ENCODE measurements around the gene SHANK3. TPM values are rescaled to one million over a fixed set of nuclear protein-coding genes. Genes with fewer than 3 reads are reported as not detected.

Gene SHANK3
- total and polyA plus RNA-seq, 9 donors: 2.6 to 23.2 (median 6.2) TPM

- 93 to 96% (median 95%) methylated on average over 10 of the region's 10 CpGs for WGBS, 3 donors
Measured at GRCh38 chr22:50718352-50718709, 45.7 kb downstream of the SHANK3 start.

GRCh38 chr22:50719814-50720300 is 47.2 kb downstream of the SHANK3 start:
- no peaks in the 10 kb centered on the region for H3K4me1 ChIP-seq (ENCODE audit: insufficient read depth)
- H3K9me3 ChIP-seq: no peaks in the 10 kb centered on the region
- H3K36me3 ChIP-seq: no peaks in the 10 kb centered on the region
- TF ChIP-seq EP300 (IDR thresholded peaks at IDR 0.05): no peak
- no peak for TF ChIP-seq CTCF (IDR thresholded peaks at IDR 0.05)
- no peak for TF ChIP-seq POLR2A (IDR thresholded peaks at IDR 0.05)
- no peak overlapping the region for H3K4me3 ChIP-seq
- WGBS, 3 donors: 16 to 32% (median 29%) methylated on average over 16 to 40 of the region's 40 CpGs
- H3K27me3 ChIP-seq: no peaks in the 10 kb centered on the region
- no peak overlapping the region for H3K27ac ChIP-seq
- no peak for DNase-seq
- intact Hi-C loops (cut with DNase I): no loop called here

More at GRCh38 chr22:50718352-50718709, 45.7 kb downstream of the SHANK3 start:
- H3K4me3 ChIP-seq: no peak overlapping the region
- no peaks in the 10 kb centered on the region for H3K9me3 ChIP-seq
- intact Hi-C loops (cut with DNase I): no loop called here
- H3K36me3 ChIP-seq: no peaks in the 10 kb centered on the region
- TF ChIP-seq EP300 (IDR thresholded peaks at IDR 0.05) (no peak), CTCF (IDR thresholded peaks at IDR 0.05) (no peak), POLR2A (IDR thresholded peaks at IDR 0.05) (no peak)
- H3K27ac ChIP-seq: no peak overlapping the region
- H3K4me1 ChIP-seq (ENCODE audit: insufficient read depth): no peaks in the 10 kb centered on the region
- H3K27me3 ChIP-seq: no peaks in the 10 kb centered on the region
- DNase-seq: no peak

DNA sequence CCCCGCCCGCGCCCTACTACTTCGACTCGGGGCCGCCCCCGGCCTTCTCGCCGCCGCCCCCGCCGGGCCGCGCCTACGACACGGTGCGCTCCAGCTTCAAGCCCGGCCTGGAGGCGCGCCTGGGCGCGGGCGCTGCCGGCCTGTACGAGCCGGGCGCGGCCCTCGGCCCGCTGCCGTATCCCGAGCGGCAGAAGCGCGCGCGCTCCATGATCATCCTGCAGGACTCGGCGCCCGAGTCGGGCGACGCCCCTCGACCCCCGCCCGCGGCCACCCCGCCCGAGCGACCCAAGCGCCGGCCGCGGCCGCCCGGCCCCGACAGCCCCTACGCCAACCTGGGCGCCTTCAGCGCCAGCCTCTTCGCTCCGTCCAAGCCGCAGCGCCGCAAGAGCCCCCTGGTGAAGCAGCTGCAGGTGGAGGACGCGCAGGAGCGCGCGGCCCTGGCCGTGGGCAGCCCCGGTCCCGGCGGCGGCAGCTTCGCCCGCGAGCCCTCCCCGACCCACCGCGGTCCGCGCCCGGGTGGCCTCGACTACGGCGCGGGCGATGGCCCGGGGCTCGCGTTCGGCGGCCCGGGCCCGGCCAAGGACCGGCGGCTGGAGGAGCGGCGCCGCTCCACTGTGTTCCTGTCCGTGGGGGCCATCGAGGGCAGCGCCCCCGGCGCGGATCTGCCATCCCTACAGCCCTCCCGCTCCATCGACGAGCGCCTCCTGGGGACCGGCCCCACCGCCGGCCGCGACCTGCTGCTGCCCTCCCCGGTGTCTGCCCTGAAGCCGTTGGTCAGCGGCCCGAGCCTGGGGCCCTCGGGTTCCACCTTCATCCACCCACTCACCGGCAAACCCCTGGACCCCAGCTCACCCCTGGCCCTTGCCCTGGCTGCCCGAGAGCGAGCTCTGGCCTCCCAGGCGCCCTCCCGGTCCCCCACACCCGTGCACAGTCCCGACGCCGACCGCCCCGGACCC is 48.0 kb downstream of the SHANK3 start:
- H3K4me3 ChIP-seq: no peak overlapping the region
- H3K9me3 ChIP-seq: no peaks in the 10 kb centered on the region
- 23 to 53% (median 33%) methylated on average over 41 to 132 of the region's 132 CpGs for whole genome bisulfite sequencing, 3 donors
- no peak for DNase-seq
- H3K36me3 ChIP-seq: no peaks in the 10 kb centered on the region
- TF ChIP-seq POLR2A (IDR thresholded peaks at IDR 0.05): no peak
- TF ChIP-seq EP300 (IDR thresholded peaks at IDR 0.05): no peak
- no peak for TF ChIP-seq CTCF (IDR thresholded peaks at IDR 0.05)
- intact Hi-C loops (cut with DNase I): no loop called here
- H3K27ac ChIP-seq: no peak overlapping the region
- no peaks in the 10 kb centered on the region for H3K27me3 ChIP-seq
- H3K4me1 ChIP-seq (ENCODE audit: insufficient read depth): no peaks in the 10 kb centered on the region

- WGBS, 3 donors: 88 to 93% (median 93%) methylated on average over 26 to 32 of the region's 32 CpGs
Measured at GRCh38 chr22:50721257-50721844, 48.7 kb downstream of the SHANK3 start.

More at GRCh38 chr22:50721257-50721844, 48.7 kb downstream of the SHANK3 start:
- Histone ChIP-seq H3K36me3 (no peaks in the 10 kb centered on the region), H3K4me1 (ENCODE audit: insufficient read depth) (no peaks in the 10 kb centered on the region), H3K27ac (no peak overlapping the region), H3K9me3 (no peaks in the 10 kb centered on the region), H3K4me3 (no peak overlapping the region), H3K27me3 (no peaks in the 10 kb centered on the region)
- intact Hi-C loops (cut with DNase I): no loop called here
- DNase-seq: no peak
- TF ChIP-seq CTCF (IDR thresholded peaks at IDR 0.05) (no peak), POLR2A (IDR thresholded peaks at IDR 0.05) (no peak), EP300 (IDR thresholded peaks at IDR 0.05) (no peak)
